Lower leg skin (tissue), 4 donors: ENCODE data around the gene DIRAS1. TPM values are rescaled to one million over a fixed set of nuclear protein-coding genes. Genes with fewer than 3 reads are reported as not detected.
"Not testable (repeated sequence)": the region's sequence is repeated elsewhere in the genome, so short reads cannot be mapped to it uniquely, and the experiment has no call there.

Experiments
- DNase-seq, 2 donors: peaks; one replicate each; pipeline ENCODE4 v3.0.0-alpha.2; 2019; ENCODE audit warnings: low spot score in 2 of 2
- H3K4me3 ChIP-seq: fragments of 200-600 bp; sonication (generic); 2 replicates; pipeline ENCODE4 v1.5.1; 2017; ENCODE audit warnings: mild to moderate bottlenecking, low read depth; ENCODE audit not compliant: poor library complexity, severe bottlenecking
- CTCF ChIP-seq, 3 donors: fragments of 450-650 bp; IDR thresholded peaks; one replicate each; pipeline ENCODE4 v1.5.1; 2016; ENCODE audit warnings: antibody characterized with exemption in 3 of 3, mild to moderate bottlenecking in 3 of 3, moderate library complexity in 2 of 3
- POLR2A ChIP-seq, 2 donors: fragments of 450-650 bp; IDR thresholded peaks; one replicate each; pipeline ENCODE4 v1.6.1; 2016 to 2017; ENCODE audit warnings: antibody characterized with exemption in 2 of 2, mild to moderate bottlenecking in 1 of 2, moderate library complexity in 1 of 2
- WGBS, 2 donors: methylation state at CpG; one replicate each; pipeline ENCODE4 v1.1.5; 2018; 5-methylcytosine and 5-hydroxymethylcytosine counted together
- intact Hi-C: fragments of 100-400 bp; cut with DNase I; formaldehyde crosslinking; loops from one replicate; pipeline ENCODE4 v1.15.0; 2023; ENCODE audit warnings: low total_unique reads
- total RNA-seq, 4 donors: library from RNA; depleted of rRNA; stranded (reverse); fragments of >200 nt; gene quantifications; one replicate each; pipeline ENCODE4 v1.1.0, GENCODE V29; 2016

DIRAS1 gene
- total RNA-seq, 4 donors from 2014 or later, result 0.46 to 6.1 (median 3.4) TPM

GRCh38 chr19:2717638-2718541 lies 3.3 kb downstream of the DIRAS1 start:
- intact Hi-C loops, result no loop called here
- 87 to 90% methylated on average over 52 of the region's 52 CpGs for WGBS, 2 donors
- TF ChIP-seq POLR2A (IDR thresholded peaks at IDR 0.05), result no peak
- TF ChIP-seq CTCF (IDR thresholded peaks at IDR 0.05), result no peak
- no peak for DNase-seq
- H3K4me3 ChIP-seq, result no peak overlapping the region

GRCh38 chr19:2716722-2717637 lies 4.2 kb downstream of the DIRAS1 start:
- TF ChIP-seq POLR2A (IDR thresholded peaks at IDR 0.05) (no peak), CTCF (IDR thresholded peaks at IDR 0.05) (no peak)
- WGBS, 2 donors, result 90 to 92% methylated on average over 35 to 47 of the region's 51 CpGs
- intact Hi-C loops, result no loop called here
- no peak for DNase-seq
- H3K4me3 ChIP-seq, result no peak overlapping the region

GRCh38 chr19:2716275-2716650 lies 4.9 kb downstream of the DIRAS1 start:
- intact Hi-C loops, result no loop called here
- WGBS, 2 donors, result 91 to 92% methylated on average over 18 to 19 of the region's 19 CpGs
- DNase-seq, result no peak
- no peak overlapping the region for H3K4me3 ChIP-seq
- no peak for TF ChIP-seq POLR2A (IDR thresholded peaks at IDR 0.05)
- no peak for TF ChIP-seq CTCF (IDR thresholded peaks at IDR 0.05)

GRCh38 chr19:2715470-2716274 lies 5.5 kb downstream of the DIRAS1 start:
- H3K4me3 ChIP-seq, result no peak overlapping the region
- intact Hi-C loops, result no loop called here
- TF ChIP-seq POLR2A (IDR thresholded peaks at IDR 0.05) (no peak), CTCF (IDR thresholded peaks at IDR 0.05) (no peak)
- DNase-seq, result no peak
- WGBS, 2 donors, result 93 to 94% methylated on average over 11 to 12 of the region's 12 CpGs

- intact Hi-C loops, result loop anchor here (5.0 kb wide), 1 partner anchor 33 kb away; no protein-coding TSS in a partner anchor
- H3K4me3 ChIP-seq, result no peak overlapping the region
- TF ChIP-seq CTCF (IDR thresholded peaks at IDR 0.05), result no peak
- no peak for TF ChIP-seq POLR2A (IDR thresholded peaks at IDR 0.05)
- no peak for DNase-seq
- WGBS, 2 donors, result 84 to 89% methylated on average over 15 to 16 of the region's 16 CpGs
Observed at GRCh38 chr19:2714531-2715269, 6.5 kb downstream of the DIRAS1 start.

- H3K4me3 ChIP-seq, DNase-seq: not testable (repeated sequence)
- WGBS, 2 donors, result 60 to 92% methylated on average over 1 of the region's 1 CpG
- intact Hi-C loops, result loop anchor here (5.0 kb wide), 1 partner anchor 33 kb away; no protein-coding TSS in a partner anchor
Observed at GRCh38 chr19:2714102-2714501, 7.1 kb downstream of the DIRAS1 start.

GRCh38 chr19:2713170-2713569 lies 8.0 kb downstream of the DIRAS1 start:
- intact Hi-C loops, result loop anchor here (5.0 kb wide), 1 partner anchor 34 kb away; no protein-coding TSS in a partner anchor
- WGBS, 2 donors, result 95 to 98% methylated on average over 3 of the region's 3 CpGs
- not testable (repeated sequence) for DNase-seq, H3K4me3 ChIP-seq
